ENCODE results near the gene MC1R.

GRCh38 chr16:89922477-89922883, 3.8 kb downstream of the MC1R start:
- TF ChIP-seq, protein P1, sequence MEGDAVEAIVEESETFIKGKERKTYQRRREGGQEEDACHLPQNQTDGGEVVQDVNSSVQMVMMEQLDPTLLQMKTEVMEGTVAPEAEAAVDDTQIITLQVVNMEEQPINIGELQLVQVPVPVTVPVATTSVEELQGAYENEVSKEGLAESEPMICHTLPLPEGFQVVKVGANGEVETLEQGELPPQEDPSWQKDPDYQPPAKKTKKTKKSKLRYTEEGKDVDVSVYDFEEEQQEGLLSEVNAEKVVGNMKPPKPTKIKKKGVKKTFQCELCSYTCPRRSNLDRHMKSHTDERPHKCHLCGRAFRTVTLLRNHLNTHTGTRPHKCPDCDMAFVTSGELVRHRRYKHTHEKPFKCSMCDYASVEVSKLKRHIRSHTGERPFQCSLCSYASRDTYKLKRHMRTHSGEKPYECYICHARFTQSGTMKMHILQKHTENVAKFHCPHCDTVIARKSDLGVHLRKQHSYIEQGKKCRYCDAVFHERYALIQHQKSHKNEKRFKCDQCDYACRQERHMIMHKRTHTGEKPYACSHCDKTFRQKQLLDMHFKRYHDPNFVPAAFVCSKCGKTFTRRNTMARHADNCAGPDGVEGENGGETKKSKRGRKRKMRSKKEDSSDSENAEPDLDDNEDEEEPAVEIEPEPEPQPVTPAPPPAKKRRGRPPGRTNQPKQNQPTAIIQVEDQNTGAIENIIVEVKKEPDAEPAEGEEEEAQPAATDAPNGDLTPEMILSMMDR (IDR thresholded peaks at IDR 0.05), result no peak
- TF ChIP-seq POLR2A (IDR thresholded peaks at IDR 0.05), result no peak
